ENCODE measurements around the gene PPFIA4. TPM values are rescaled to one million over a fixed set of nuclear protein-coding genes. Genes with fewer than 3 reads are reported as not detected.

The PPFIA4 gene
- polyA plus RNA-seq, 1 of the 3 experiments (the other 2 are of a cell fraction): 4.4 TPM

- TF ChIP-seq USF2 (IDR thresholded peaks at IDR 0.05; ENCODE audit: borderline replicate concordance, low read depth, low read length): no peak
- no peak for TF ChIP-seq MAX (IDR thresholded peaks at IDR 0.05; ENCODE audit: low read depth)
Observed at GRCh38 chr1:203037509-203038190, 11.4 kb downstream of the PPFIA4 start (continued).

- Histone ChIP-seq H2AFZ (ENCODE audit: low read depth) (0 out of 2 replicates have a peak overlapping the region, but pooled peaks have one; percentile 30), H3K27ac (ENCODE audit: low read depth in 2 of 2, low read length in 1 of 2) (peak overlapping the region in 1 of 2 experiments; percentile 50; a peak in 1 of 4 replicates), H4K20me1 (ENCODE audit: insufficient read depth) (0 out of 2 replicates have a peak, but pooled peaks cover 3% of the 10 kb centered on the region), H3K9me2 (no peaks in the 10 kb centered on the region), H3K9me3 (no peaks in the 10 kb centered on the region), H3K4me2 (peak overlapping the region; percentile 67), H3F3A (replicated peaks; ENCODE audit: insufficient read depth) (no peaks in the 10 kb centered on the region), H3K36me3 (replicated peaks in 1 of 2; ENCODE audit: control insufficient read depth in 1 of 2, insufficient read depth in 2 of 2, low read length in 1 of 2) (no peaks in the 10 kb centered on the region), H3K9ac (no peak overlapping the region), H3K79me2 (ENCODE audit: insufficient read depth) (no peaks in the 10 kb centered on the region), H3K27me3 (ENCODE audit: insufficient read depth) (no peaks in the 10 kb centered on the region), H3K4me3 (ENCODE audit: low read depth in 2 of 2, low read length in 1 of 2) (no peak overlapping the region; a peak in 1 of 4 replicates), H3K4me1 (ENCODE audit: control insufficient read depth in 1 of 2, insufficient read depth in 2 of 2, low read depth in 1 of 2, low read length in 1 of 2) (peaks cover 20 to 42% of the 10 kb centered on the region in 2 experiments; a peak in 3 of 4 replicates)
- ChIA-PET CTCF (interaction anchor here (1.2 to 16.3 kb wide), 13 partner anchors 9 to 232 kb away, joined by 3 to 454 read pairs (median 37); partner anchors contain the start of genes ADORA1 and PPFIA4), POLR2A (interaction anchor here (1.2 kb wide), 1 partner anchor 9 kb away, joined by 3 read pairs; no protein-coding TSS in a partner anchor)
- no peak for DNase-seq
- 37% methylated on average over 7 of the region's 9 CpGs for WGBS (ENCODE audit: low lambda C conversion rate)
- peak; percentile 6; the same call in 1 of the 2 replicates for TF ChIP-seq TAF1 (IDR thresholded peaks at IDR 0.05; ENCODE audit: borderline replicate concordance, low read depth, low read length)
- TF ChIP-seq FOSL2 (IDR thresholded peaks at IDR 0.05; ENCODE audit: borderline replicate concordance, low read depth): peak; percentile 69; the same call in 1 of the 2 replicates
- TF ChIP-seq CTCF (IDR thresholded peaks at IDR 0.05): peak; percentile 32
- TF ChIP-seq FOXJ3 (CRISPR knock-in tag; IDR thresholded peaks at IDR 0.05): no peak
- TF ChIP-seq FOXM1 (IDR thresholded peaks at IDR 0.05; ENCODE audit: low read depth): no peak
- TF ChIP-seq RXRA (IDR thresholded peaks at IDR 0.05; ENCODE audit: borderline replicate concordance, low read depth): no peak
- TF ChIP-seq RFX5 (IDR thresholded peaks at IDR 0.05; ENCODE audit: low read length): no peak
- TF ChIP-seq NFIC (IDR thresholded peaks at IDR 0.05; ENCODE audit: borderline replicate concordance): no peak
- TF ChIP-seq IRF3 (IDR thresholded peaks at IDR 0.05; ENCODE audit: low read depth, low read length): no peak
- no peak for TF ChIP-seq GABPA (IDR thresholded peaks at IDR 0.05; ENCODE audit: low read depth)
- TF ChIP-seq SMC3 (IDR thresholded peaks at IDR 0.05; ENCODE audit: low read depth, low read length): no peak
- no peak for TF ChIP-seq YY1 (IDR thresholded peaks at IDR 0.05; ENCODE audit: low read depth)
- TF ChIP-seq RCOR1 (IDR thresholded peaks at IDR 0.05; ENCODE audit: low read length): no peak
- TF ChIP-seq USF2 (IDR thresholded peaks at IDR 0.05; ENCODE audit: borderline replicate concordance, low read depth, low read length): no peak
- peak; percentile 50; the same call in 1 of the 2 replicates for TF ChIP-seq MXI1 (IDR thresholded peaks at IDR 0.05; ENCODE audit: low read depth, low read length)
- no peak for TF ChIP-seq EZH2phosphoT487 (IDR thresholded peaks at IDR 0.05; ENCODE audit: borderline replicate concordance, low read depth)
- peak; percentile 51 for TF ChIP-seq PBX3 (IDR thresholded peaks at IDR 0.05)
- TF ChIP-seq MEF2A (IDR thresholded peaks at IDR 0.05; ENCODE audit: borderline replicate concordance, low read depth): peak; percentile 98
- TF ChIP-seq EP300 (IDR thresholded peaks at IDR 0.05; ENCODE audit: borderline replicate concordance in 1 of 2, low read depth in 1 of 2, low read length in 1 of 2): peak in 1 of 2 experiments; percentile 29; a peak in 1 of 4 replicates
- 0 out of 2 replicates have a peak, but pooled peaks have one; percentile 28 for TF ChIP-seq NRF1 (IDR thresholded peaks at IDR 0.05; ENCODE audit: low read depth, low read length)
- TF ChIP-seq JUND (IDR thresholded peaks at IDR 0.05): no peak
- no peak for TF ChIP-seq GATA2 (CRISPR knock-in tag; IDR thresholded peaks at IDR 0.05)
- TF ChIP-seq MAX (IDR thresholded peaks at IDR 0.05; ENCODE audit: low read depth): peak; percentile 96
- TF ChIP-seq ELF1 (IDR thresholded peaks at IDR 0.05): no peak
Observed at GRCh38 chr1:203038217-203038741, 12.0 kb downstream of the PPFIA4 start.
